Measurements from ENCODE around the gene SPAG9.
"Not testable (repeated sequence)": the region's sequence is repeated elsewhere in the genome, so short reads cannot be mapped to it uniquely, and the experiment has no call there.

SPAG9 gene

DNA sequence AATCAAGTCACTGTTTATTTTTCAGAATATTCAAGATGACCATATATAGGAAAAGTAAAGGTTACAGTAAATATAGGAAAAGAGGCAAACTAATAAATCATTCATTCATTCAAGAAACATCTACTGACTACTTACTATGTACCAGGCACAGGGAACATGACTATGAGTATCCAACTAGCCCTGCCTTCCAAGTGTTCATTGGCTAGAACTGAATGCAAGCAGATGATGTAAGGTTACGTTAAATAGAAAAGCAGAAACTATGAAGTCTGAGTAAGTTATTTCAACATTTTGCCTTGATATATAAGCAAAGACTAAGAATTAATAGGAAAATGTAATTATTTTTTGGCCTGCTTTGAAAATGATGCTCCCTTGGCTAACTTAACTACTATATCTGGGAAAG lies 36.7 kb downstream of the SPAG9 start:
- DNase-seq: no peak

DNA sequence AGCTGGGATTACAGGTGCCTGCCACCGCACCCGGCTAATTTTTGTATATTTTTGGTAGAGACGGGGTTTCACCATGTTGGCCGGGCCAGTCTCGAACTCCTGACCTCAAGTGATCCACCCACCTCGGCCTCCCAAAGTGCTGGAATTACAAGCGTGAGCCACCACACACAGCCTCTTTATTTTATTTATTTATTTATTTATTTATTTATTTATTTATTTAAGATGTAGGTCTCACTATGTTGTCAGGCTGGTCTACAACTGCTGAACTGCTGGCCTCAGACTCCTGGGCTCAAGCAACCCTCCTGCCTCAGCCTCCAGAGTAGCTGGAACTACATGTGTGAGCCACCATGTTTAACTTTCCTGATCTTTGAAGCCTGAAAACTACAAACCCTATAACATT lies 37.3 kb downstream of the SPAG9 start:
- DNase-seq: not testable (repeated sequence)

DNA sequence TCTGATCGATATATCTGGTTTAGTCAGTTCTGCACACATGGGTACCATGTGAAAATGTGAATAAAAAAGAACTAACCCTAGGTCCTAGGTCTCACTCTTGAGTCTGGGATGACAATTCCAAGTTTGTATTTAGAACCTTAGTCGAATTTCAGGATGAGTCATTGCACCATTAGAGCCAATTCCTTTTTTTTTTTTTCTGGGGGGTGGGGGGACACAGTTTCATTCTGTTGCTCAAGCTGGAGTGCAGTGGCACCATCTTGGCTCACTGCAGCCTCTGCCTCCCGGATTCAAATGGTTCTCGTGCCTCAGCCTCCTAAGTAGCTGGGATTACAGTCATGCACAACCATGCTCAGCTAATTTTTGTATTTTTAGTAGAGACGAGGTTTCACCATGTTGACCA lies 41.6 kb downstream of the SPAG9 start:
- no peak for DNase-seq

DNA sequence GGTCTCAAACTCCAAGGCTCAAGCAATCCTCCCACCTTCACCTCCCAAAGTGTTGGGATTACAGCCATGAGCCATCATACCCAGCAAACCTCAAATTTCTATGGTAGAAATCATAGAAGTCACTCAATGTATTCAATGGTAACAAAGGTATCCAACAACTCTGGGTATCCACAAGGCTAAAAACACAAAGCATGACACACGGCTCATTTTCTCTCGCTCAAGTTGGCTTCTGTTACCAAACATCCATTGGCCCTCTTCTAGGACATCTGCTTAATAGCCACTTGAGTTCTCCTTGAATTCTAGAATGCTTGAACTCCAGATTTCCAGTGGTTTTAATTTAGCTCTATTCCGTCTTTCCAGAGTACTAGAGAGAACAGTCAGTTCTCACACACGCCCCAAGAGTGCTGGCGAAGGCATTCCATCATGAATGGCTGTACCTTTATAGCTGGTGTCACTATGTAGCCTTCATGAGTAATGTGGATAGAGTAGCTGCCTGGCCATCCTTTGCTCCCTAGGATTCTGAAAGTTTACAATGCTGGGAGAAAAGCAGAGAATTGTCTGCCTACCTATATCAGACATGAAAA lies 42.6 kb downstream of the SPAG9 start:
- DNase-seq: no peak

DNA sequence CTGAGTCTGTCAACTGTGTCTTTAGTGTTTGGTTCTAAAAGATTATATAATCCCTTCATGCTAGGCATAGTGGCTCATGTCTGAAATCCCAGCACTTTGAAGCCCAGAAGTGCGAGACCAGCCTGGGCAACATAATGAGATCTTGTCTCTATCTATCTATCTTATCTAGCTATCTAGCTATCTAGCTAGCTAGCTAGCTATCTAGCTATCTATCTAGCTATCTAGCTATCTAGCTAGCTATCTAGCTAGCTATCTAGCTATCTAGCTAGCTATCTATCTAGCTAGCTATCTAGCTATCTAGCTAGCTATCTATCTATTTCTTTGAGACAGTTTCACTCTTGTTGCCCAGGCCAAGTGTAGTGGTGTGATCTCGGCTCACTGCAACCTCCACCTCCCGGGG lies 43.8 kb downstream of the SPAG9 start:
- no peak for DNase-seq

DNA sequence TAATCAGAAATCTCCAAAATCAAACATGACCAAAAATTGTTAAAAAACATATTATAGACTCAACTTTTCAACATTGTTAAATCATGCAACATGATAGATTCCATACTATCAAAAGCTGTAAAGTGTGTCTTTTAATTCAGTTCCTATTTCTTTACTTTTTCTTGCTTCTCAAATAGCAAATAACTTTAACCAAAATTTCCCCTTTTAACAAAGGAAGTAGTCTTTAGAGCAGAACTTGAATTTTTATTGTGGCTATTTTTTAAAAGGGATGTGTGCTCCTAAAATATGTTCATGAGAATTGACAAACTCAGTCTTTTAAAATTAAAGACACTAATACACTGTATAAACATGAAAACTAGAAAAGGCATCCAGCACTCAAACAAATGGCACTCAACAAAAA lies 49.1 kb downstream of the SPAG9 start:
- no peak for DNase-seq

DNA sequence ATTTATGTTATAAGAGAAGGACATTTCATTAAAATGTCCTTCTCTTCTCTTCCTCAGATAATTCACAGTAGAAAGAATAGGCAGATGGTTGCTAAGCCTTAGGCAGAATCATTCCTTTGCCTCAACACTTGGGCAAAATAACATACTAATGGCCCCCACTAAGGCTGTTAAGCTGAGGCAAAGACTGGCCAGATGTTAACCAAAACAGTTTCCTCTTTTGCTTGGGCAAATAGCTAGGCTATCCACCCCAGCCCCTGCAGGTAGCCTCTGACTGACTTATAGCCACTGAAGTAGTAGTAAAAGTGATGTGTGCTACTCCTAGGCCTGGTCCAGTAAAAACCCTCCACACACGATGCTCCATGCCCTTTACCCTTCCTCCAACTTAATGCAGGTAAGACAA lies 55.2 kb downstream of the SPAG9 start:
- DNase-seq: no peak

DNA sequence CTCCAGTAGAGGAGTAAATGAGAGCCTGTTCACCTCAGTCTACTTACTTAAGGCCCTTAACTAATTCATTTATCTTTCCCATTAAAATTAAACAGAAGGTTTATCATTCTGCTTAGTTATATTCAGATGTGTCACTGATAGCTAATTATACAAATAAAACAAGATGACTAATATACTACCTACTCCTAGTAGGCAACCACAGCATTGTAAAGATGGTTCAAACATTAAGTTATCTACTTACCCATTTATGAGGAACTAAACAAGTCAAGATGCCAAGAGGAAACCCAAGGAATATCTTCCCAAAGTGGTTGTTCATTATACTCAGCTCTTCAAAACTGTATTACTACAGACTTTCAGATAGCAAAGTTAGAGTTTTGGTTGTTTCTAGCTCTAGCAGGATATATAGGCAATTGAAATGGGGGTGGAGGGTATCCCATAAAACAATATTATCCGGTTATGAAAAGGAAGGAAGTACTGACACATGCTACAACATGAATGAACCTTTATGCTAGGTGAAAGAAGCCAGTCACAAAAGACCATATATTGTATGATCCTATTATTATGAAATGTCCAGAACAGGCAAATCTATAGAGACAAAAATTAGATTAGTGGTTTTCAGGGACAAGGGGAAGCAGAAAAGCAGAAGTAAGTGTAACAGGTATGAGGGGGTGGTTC lies 56.5 kb downstream of the SPAG9 start:
- DNase-seq: no peak

DNA sequence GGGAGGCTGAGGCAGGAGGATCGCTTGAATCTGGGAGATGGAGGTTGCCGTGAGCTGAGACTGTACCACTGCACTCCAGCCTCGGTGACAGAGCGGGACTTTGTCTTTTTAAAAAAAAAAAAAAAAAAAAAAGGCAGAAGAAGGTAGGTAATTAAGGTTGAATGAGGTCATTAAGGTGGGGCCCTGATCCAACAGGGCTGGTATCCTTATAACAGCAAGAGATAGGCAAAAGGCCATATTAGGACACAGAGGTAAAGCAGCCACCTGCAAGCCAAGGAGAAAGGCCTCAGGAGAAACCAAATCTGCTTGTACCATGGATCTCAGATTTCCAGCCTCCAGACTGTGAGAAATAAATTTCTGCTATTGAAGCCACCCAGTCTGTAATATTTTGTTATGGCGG lies 60.3 kb downstream of the SPAG9 start:
- no peak for DNase-seq

DNA sequence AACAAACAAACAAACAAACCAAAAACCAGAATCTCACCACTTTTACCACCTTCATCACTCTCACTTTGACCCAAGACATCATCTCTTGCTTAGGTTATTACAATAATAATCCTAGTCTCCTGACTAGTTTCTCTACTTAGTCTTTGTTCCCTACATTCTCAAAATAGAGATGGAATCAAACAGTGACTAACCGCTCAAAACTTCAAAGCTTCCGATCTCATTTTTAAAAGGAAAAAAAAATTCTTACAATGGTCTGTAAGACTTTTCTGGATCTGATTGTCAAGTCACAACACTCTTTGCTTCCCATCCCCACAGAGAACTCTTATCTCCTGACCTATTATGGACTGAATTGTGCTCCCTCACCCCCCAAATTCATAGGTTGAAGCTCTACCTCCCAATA lies 60.9 kb downstream of the SPAG9 start:
- no peak for DNase-seq

DNA sequence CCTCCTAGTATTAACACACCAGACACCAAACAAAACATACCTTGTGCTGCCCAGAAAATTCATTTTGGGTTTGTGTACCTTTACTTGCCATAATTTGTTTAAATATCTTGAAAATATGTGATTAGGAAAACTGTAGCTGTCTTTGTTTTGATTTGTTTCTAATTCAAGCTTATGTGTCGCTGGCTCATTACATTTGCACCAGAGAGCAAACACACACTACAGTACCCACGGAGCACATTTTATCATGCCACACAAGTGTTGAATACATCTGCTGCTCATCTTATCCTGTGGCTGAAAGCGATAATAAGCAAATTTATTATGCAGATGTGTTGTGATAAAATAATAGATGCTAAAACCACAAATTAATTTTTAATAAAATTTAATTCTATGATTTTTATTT lies 63.1 kb downstream of the SPAG9 start:
- no peak for DNase-seq

DNA sequence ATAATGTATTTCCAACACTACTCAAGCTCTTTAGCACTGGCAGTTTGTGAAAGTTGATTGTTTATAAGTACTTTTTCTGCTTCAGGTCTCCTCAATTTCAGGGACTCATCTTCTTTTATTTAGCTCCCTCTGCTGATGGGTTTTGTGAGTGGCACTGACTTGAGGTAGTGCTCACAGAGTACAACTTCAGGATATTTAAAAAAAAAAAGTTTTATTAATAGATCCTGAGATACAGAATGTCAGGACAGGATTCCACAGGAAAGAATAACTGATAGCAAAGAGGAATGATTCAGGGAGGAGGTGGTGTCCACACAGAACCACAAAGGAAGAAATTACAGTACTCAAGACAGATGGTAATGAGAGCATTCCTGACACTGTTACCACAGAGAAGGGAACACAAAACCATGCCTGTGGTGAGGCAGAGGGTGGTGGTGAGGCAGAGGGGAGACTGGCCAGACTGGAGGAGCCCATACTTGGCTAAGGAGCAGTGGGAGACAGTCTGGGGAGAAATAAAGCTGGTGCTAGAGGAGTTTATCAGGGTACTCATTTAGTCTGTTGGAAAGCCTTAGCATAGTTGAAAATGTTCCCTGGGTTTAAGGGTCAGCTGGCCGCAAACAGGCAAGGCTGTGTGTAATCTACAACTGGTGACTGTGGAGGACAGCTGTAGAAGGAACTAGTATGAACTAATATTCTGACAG lies 63.7 kb downstream of the SPAG9 start:
- no peak for DNase-seq

DNA sequence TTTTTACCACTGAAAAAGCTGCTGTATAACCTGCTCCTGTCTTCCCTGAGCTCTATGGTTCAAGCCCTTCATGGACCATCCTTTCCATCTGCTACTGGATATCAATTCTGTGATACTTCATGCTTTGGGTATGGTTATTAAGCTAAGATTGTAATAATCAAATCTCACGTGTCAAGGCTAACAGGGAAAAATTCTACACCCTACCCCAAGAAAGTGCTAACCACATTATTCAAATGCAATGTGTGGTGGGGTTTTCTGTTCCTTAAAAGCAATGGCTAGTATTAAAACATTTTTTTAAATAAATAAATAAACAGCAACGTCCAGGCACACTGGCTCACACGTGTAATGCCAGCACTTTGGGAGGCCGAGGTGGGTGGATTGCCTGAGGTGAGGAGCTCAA lies 65.9 kb downstream of the SPAG9 start:
- no peak for DNase-seq

DNA sequence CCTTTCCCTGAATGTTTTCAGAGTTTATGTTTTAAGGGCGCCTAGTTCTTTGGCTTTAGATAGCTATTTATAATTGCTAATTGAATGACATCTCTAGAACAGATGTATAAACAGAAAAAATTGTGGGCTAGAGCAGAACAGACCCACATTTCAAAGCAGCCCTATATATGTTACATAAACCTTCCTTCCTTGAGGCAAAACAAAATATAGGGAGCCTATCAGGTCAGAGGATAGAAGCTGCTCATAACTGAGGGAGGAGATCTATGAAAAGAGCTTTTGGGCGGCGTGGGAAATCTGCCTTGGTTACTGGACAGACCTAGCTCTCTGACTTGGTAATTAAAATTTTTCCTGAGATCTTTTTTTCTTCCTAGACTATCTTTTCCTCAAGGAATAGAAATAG lies 68.4 kb downstream of the SPAG9 start:
- DNase-seq: no peak

DNA sequence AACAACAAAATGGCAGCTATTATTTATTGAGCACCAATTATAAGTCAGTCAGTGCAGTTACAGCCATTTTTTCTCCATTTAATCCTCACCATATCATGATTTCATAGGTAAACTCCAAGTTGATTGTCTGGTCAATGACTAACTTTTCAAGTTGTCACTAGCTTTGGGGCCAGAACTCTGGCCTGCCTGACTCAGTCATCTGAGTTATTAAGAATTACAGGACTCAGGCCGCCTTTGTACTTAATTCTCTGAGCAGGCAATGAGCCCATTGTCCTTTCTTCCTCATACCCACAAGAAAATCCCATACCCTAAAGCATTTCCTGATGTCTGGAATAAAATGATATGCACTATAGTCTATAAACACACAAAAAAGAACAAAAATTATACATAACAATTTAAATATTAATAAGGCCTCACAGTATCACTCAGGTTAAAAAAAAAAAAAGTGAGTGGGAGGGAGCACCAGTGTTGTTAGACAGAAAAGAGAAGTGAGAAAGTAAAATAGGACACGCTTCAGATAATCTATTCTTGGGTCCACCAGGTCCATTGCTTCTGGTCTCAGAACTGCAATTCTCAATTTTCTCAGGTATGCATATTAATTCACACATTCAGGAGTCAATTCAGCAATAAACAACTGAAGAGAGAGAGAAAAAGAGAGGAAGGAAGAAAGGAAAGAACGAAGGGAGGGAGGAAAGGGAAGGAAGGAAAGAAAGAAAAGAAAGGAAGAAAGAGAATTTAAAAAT lies 70.2 kb downstream of the SPAG9 start:
- no peak for DNase-seq

DNA sequence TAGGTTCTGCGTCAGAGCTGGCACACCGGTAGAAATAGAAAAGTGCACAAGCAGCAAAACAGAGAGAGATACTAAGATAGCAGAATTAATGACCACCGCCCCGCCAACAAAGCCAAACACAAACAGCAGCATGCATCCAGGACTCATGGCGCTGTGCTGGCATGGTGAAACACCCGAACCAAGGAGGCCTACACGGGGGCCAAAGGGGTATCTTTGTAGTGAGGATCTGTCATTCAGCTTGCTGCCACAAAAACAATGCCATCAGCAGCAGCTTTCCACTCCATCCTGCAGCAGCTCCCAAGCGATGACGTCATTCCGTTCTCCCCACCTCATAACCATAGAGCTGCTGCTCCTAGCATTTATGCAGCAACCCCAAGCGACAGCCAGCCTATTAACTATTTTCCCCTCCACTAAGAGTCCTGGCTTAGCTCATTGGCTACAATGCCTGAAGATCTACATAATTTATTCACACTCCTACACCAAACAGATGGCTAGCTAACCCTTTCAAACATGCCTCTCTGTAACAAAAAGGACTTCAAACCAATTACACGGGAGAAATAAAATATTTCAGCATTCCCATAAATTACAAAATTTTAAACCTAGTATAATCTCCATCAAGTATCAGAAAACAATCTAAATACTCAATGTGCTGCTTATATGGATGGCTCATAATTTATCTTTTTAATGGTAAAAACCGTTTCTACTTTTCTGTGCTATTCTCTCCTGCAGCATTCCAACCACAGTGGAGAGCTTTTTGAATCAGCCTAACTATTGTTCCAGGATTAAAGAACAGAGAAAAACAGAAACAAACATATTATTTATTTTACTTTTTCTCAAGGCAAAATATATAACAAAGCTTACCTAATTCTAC lies 73.9 kb downstream of the SPAG9 start:
- no peak for DNase-seq

DNA sequence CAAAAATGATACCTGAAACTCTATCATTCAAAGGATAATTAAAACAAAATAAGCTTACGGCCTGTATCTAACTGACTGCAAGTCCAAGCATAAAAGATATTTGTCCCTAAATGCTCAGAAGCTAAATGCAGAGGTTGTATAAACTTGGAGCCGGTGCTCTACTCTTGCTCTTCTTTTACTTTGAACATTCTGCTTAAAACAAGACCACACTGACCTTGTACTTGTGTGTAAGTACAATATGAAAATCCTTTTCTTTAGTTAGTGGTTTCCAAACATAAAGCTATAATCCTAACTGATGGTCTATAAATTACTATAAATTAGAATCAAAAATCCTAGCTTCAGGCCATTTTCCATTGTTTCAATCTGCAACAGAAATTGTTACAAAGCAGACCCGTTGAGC lies 74.6 kb downstream of the SPAG9 start:
- no peak for DNase-seq

DNA sequence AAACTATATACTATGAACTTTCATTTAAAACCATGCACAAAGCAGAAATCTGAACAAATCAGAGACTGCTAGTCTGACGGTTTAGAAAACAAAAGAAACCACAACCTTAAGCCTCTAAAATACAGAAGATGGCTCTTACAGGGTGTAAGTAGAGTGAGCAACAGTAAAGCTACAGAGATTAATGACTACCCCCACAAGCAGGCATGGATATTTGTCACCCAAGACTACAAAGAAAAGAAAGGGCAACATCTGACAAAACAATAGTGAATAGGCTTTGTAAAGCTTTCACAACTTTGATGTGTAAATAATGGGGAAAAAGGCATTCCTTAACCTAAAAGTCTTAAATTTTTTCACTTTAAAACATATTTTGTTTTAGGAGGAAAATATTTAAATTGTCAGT lies 75.0 kb downstream of the SPAG9 start:
- no peak for DNase-seq

DNA sequence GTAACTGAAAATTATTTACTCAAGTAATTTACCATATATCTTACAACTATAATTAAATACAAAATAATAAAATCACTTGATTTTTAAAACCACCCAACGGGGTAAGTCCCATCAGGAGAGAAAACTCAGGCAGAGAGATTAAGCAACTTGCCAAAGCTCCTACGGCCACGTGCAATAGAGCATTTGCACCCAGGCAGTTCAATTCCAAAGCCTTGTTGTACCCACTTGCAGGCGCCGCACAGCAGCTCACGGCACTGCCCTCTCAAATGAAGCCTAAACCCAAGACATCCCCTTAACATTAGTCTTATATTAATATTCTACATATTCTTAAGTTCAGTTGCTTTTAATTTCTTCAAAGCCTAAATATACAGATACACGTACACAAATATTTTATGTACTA lies 75.7 kb downstream of the SPAG9 start:
- no peak for DNase-seq

DNA sequence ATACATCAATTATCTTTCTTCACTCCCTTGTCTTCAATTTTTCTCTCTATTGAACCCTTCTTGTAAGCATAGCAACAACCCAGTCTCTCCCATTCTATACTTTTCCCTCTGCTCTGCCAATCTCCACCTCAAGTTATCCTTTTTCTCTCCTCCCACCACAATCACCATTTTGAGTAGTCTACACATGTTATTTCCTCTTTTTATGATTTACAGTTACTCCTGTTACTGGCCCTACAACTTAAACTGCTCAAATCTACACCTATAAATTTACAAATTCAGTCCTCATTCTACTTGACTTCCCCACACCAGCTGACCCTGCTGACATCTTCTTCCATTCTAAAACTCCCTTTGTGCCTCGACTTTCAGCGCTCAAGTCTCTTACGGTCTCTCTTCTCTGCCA lies 84.6 kb downstream of the SPAG9 start:
- DNase-seq: no peak

DNA sequence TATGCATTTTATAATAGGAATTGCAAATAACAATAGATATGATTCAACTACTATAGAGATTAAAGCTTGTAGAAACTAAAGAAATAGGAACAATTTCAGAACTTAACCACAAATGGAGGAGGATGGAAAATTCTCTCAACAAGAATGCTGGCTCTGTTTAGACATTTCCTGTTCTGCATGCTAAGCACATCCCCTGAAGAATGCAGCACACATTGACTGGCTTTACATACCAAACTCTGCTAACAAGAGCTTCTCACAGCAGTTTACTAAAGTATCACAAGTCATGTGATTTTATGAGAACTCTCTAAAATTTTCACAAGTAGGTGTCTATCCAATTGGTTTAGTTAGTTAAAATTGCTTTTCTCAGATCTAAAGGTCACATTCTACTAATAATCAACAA lies 85.2 kb downstream of the SPAG9 start:
- no peak for DNase-seq

DNA sequence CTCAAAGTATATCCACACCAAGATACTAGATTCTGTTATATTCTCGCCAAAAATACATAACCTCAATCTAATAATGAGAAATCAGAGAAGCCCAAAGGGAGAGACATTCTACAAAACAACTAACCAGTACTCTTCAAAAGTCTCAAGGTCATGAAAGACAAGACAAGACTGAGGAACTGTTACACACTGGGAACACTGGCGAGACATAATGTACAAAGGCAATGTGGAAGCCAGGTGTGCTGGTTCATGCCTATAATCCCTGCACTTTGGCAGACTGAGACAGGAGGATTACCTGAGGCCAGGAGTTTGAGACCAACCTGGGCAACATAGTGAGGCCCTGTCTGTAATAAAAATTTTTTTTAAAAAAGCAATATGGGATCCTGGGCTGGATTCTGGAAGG lies 85.9 kb downstream of the SPAG9 start:
- DNase-seq: no peak

DNA sequence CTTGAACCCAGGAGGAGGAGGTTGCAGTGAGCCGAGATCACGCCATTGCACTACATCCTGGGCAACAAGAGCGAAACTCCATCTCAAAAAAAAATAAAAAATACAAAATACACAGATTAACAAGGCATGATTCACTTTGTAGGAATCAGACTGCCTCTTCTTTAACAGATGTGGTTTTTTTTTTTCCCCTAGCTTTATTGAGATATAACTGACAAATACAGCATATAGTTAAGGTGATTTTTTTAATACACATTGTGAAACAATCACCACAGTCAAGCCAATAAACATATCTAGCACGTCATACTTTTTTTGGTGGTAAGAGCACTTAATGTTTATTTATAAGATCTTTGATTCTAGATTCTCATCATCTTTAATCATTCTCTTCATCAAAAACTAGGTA lies 87.8 kb downstream of the SPAG9 start:
- no peak for DNase-seq

Measured in activated gamma-delta T cell (primary cell).